GM18858 (cell line): Measurements from ENCODE around the gene DGKB.

Source experiments
- ATAC-seq: cut with Tn5 transposase; IDR thresholded peaks from one replicate; pipeline ENCODE4 v1.9.1; 2021; ENCODE audit not compliant: unreplicated experiment

DGKB gene

DNA sequence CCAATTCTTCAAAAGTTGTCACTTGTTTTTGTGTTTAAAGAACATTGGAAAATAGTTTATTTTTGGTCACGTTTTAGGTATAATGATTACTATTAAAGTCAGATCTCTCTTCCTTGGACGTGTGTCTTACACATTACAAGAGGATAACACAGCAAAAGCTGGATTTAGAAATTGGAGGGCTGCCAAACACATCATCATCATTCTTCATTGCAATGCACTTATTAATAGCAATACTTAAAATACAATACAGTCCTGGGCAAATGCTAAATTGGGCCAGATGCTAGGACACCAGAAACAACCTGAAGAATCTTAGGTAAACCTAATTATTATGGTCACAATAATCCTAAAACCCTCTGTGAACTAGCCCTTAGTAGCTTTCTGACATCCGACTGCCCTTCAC is 303.6 kb downstream of the DGKB start:
- ATAC-seq: no peak

GRCh38 chr7:14596421-14596820 is 306.1 kb downstream of the DGKB start:
- ATAC-seq: no peak

GRCh38 chr7:14590206-14590605 is 312.3 kb downstream of the DGKB start:
- no peak for ATAC-seq

- no peak for ATAC-seq
Measured at GRCh38 chr7:14585232-14585631, 317.3 kb downstream of the DGKB start.

GRCh38 chr7:14583518-14583917 is 319.0 kb downstream of the DGKB start:
- no peak for ATAC-seq

DNA sequence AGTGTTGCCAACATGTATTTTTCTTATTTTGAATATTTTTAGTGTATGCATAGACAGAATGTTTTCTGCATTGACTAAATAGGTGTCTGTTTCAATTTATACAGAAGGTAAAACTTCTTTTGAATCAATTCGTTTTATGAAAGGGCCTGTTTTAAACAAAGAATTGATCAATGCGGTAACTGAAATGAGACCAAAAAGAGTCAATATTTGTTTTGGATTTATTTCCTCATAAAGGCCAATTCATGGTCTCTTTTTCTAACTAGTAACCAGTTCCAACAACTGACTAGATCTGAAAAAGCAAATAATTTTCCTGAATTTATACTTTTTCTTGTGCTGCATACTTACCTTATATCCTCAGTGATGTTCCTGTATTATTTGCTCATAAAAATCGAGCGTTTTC is 320.5 kb downstream of the DGKB start:
- ATAC-seq: no peak

GRCh38 chr7:14579971-14580370 is 322.6 kb downstream of the DGKB start:
- no peak for ATAC-seq

GRCh38 chr7:14576578-14576977 is 326.0 kb downstream of the DGKB start:
- no peak for ATAC-seq

- ATAC-seq: no peak
Measured at GRCh38 chr7:14570750-14571607, 331.6 kb downstream of the DGKB start.

DNA sequence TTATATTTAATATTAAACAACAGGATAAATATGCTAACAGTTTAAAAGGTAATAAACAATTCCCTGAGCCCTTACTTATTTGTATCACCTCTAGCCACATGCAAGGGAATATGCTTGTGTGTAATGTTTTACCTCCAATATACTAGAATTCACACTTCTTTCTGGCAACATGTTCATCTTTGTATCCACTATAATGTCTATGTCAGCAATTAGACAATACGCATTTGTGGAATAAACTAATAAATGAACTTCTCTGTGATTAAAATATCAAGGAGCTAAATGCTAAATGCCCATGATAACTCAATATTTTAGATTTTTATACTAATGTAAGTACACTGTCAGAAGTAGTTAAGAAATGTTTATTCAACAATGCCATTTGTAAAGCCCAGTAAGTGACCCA is 350.5 kb downstream of the DGKB start:
- no peak for ATAC-seq

GRCh38 chr7:14551310-14551709 is 351.2 kb downstream of the DGKB start:
- no peak for ATAC-seq

- ATAC-seq: no peak
Measured at GRCh38 chr7:14542624-14543023, 359.9 kb downstream of the DGKB start.

DNA sequence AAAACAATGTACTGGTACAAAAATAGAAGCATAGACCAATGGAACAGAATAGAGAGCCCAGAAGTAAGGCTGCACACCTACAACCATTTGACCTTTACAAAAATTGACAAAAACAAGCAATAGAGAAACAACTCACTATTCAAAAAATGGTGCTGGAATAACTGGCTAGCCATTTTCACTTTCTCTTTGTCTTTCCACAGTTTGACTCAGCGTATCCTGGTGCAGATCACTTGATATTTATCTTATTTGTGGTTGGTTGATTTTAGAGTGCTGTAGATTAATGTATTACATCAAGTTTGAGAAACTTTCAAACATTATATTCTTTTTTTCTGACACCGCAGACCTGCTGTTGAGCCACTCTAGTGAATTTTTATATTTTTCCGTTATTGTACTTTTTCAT is 381.4 kb downstream of the DGKB start:
- no peak for ATAC-seq

- ATAC-seq: no peak
Measured at GRCh38 chr7:14510268-14510667, 392.3 kb downstream of the DGKB start.

- no peak for ATAC-seq
Measured at GRCh38 chr7:14507617-14508016, 394.9 kb downstream of the DGKB start.

DNA sequence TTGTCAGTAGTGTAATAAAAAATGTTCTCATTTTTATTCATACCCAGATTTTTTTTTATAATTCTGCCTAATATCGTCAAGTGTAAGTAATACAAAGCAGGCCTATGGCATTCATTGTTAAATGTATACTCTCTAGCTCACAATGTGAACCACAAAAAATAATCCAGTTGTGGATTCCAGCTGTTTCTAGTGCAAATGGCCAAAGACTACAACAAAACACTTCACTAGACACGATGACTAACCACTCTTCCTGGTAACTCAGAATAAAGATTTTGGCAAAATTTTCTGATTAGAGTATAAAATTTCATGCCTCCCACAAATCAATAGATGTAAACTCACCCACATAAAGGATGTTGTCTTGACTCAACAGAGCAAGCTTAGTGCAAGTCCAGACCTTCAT is 396.6 kb downstream of the DGKB start:
- ATAC-seq: no peak

GRCh38 chr7:14504134-14504533 is 398.4 kb downstream of the DGKB start:
- no peak for ATAC-seq

GRCh38 chr7:14503623-14504022 is 398.9 kb downstream of the DGKB start:
- no peak for ATAC-seq

DNA sequence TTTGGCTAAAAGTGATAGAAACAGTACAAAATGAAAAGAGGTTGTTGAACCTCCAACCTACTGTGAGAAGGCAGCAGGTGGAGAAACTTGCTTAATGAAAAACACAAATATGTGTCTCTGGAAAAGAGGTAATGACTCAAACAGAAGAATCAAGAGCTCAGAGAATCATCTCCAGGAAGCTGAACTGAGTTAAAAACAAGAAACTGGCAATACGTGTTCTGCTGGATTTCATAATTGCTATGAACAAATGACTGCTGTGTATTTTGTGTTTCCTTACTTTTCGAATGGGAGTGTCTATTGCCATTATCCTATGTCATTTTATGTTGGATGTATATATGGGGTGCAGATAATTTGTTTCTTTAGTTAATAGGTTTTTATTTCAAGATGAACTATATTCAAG is 401.1 kb downstream of the DGKB start:
- ATAC-seq: no peak

- ATAC-seq: no peak
Measured at GRCh38 chr7:14497390-14497789, 405.2 kb downstream of the DGKB start.

- no peak for ATAC-seq
Measured at GRCh38 chr7:14495633-14496032, 406.9 kb downstream of the DGKB start.

- ATAC-seq: no peak
Measured at GRCh38 chr7:14487701-14488395, 414.7 kb downstream of the DGKB start.
